COLO668 (cell line): ENCODE measurements around the gene PRSS1.
"Not testable (repeated sequence)": the region's sequence is repeated elsewhere in the genome, so short reads cannot be mapped to it uniquely, and the experiment has no call there.

Source experiments
- DNase-seq: peaks from one replicate; lab custom pipeline; 2025; ENCODE audit not compliant: unreplicated experiment; lab: John Stamatoyannopoulos, UW

PRSS1 gene

GRCh38 chr7:142749218-142749993 is at the start of gene PRSS1:
TSS of gene PRSS1 (plus strand) at chr7:142749472. CDS start at chr7:142749485, 13 bp downstream.
- DNase-seq = no peak

GRCh38 chr7:142700935-142701334 is 48.3 kb upstream of the PRSS1 start:
- DNase-seq = not testable (repeated sequence)

- no peak for DNase-seq
These were observed 45.5 kb upstream of the PRSS1 start for GRCh38 chr7:142703655-142704305.

GRCh38 chr7:142708726-142709125 is 40.5 kb upstream of the PRSS1 start:
- DNase-seq = not testable (repeated sequence)

- no peak for DNase-seq
These were observed 39.4 kb upstream of the PRSS1 start for GRCh38 chr7:142709921-142710320.

GRCh38 chr7:142711196-142711595 is 38.1 kb upstream of the PRSS1 start:
- DNase-seq = no peak

- DNase-seq = peak; percentile 5
These were observed 37.3 kb upstream of the PRSS1 start for GRCh38 chr7:142711746-142712616.

GRCh38 chr7:142712617-142712957 is 36.7 kb upstream of the PRSS1 start:
- no peak for DNase-seq

- DNase-seq = no peak
These were observed 34.9 kb upstream of the PRSS1 start for GRCh38 chr7:142714375-142714774.

GRCh38 chr7:142716596-142716995 is 32.7 kb upstream of the PRSS1 start:
- DNase-seq = no peak

- DNase-seq = no peak
These were observed 31.8 kb upstream of the PRSS1 start for GRCh38 chr7:142717453-142717852.

GRCh38 chr7:142718313-142718712 is 31.0 kb upstream of the PRSS1 start:
- DNase-seq = no peak

- DNase-seq = no peak
These were observed 29.0 kb upstream of the PRSS1 start for GRCh38 chr7:142720172-142720773.

GRCh38 chr7:142720986-142721385 is 28.3 kb upstream of the PRSS1 start:
- DNase-seq = no peak

GRCh38 chr7:142722248-142722794 is 27.0 kb upstream of the PRSS1 start:
- no peak for DNase-seq

GRCh38 chr7:142733271-142733670 is 16.0 kb upstream of the PRSS1 start:
- DNase-seq = no peak

- no peak for DNase-seq
These were observed 9.3 kb upstream of the PRSS1 start for GRCh38 chr7:142739923-142740492.

- DNase-seq = no peak
These were observed 8.5 kb upstream of the PRSS1 start for GRCh38 chr7:142740786-142741185.

GRCh38 chr7:142741932-142742331 is 7.3 kb upstream of the PRSS1 start:
- not testable (repeated sequence) for DNase-seq

- no peak for DNase-seq
These were observed 4.1 kb upstream of the PRSS1 start for GRCh38 chr7:142745091-142745635.
